GM12878 (cell line): ENCODE measurements around the gene GFOD2. TPM values are rescaled to one million over a fixed set of nuclear protein-coding genes. Genes with fewer than 3 reads are reported as not detected.

Experiments used
- ATAC-seq: fragments of 200-7000 bp; cut with Tn5 transposase; 3 replicates; pipeline ENCODE4 v1.9.1; 2020; ENCODE audit warnings: mild to moderate bottlenecking, moderate library complexity
- BruUV-seq: library from RNA; stranded (reverse); fragments of 400-500 nt; replicated peaks from 2 replicates; lab custom pipeline; 2021; lab: Mats Ljungman, UMichigan
- CTCF ChIA-PET: fragments of 300-600 bp; sonication (Branson Sonifier 250); formaldehyde crosslinking; extraction: SDS; loops from one replicate; lab custom pipeline; 2021; ENCODE audit warnings: inconsistent platforms; lab: Yijun Ruan, JAX
- POLR2A ChIA-PET: fragments of 350-600 bp; formaldehyde crosslinking; extraction: SDS; loops from one replicate; lab custom pipeline; 2021; ENCODE audit warnings: inconsistent platforms; lab: Charles Lee
- RAD21 ChIA-PET: fragments of 300-600 bp; sonication (Branson Sonifier 250); formaldehyde crosslinking; loops from one replicate; lab custom pipeline; 2023; ENCODE audit warnings: antibody characterized with exemption; ENCODE audit not compliant: unreplicated experiment; lab: Charles Lee
- SMC1A ChIA-PET: fragments of 300-600 bp; sonication (Branson Sonifier 250); formaldehyde crosslinking; loops from one replicate; lab custom pipeline; 2023; ENCODE audit not compliant: unreplicated experiment, uncharacterized antibody; lab: Charles Lee
- DNase-seq: peaks from one replicate; pipeline ENCODE4 v3.0.0-alpha.2; 2011; ENCODE audit warnings: low read depth, low spot score
- FAIRE-seq: peaks from 3 replicates; lab custom pipeline; 2011; peaks lifted over from hg19 to GRCh38; lab: Jason Lieb, UNC
- H2AFZ ChIP-seq: 2 replicates; pipeline ENCODE4 v1.6.0; 2011; ENCODE audit warnings: low read depth, low read length, control low read depth; ENCODE audit not compliant: control insufficient read depth
- H3K27ac ChIP-seq: 2 replicates; pipeline ENCODE4 v1.5.1; 2011; ENCODE audit warnings: control low read depth; ENCODE audit not compliant: control insufficient read depth, insufficient read depth
- H3K27me3 ChIP-seq, 2 experiments: replicated peaks in 1 of 2; 2 replicates each; pipeline versions ENCODE4 v1.6.0 to v1.6.1; 2011; ENCODE audit warnings: low read length in 1 of 2; ENCODE audit not compliant: control insufficient read depth in 2 of 2, insufficient read depth in 2 of 2
- H3K36me3 ChIP-seq, 2 experiments: 2 replicates each; pipeline ENCODE4 v1.5.1; 2011; ENCODE audit warnings: low read length in 1 of 2; ENCODE audit not compliant: control insufficient read depth in 2 of 2, insufficient read depth in 2 of 2
- H3K4me1 ChIP-seq: 2 replicates; pipeline ENCODE4 v1.6.1; 2011; ENCODE audit warnings: mild to moderate bottlenecking, low read length, moderate library complexity, mixed read lengths; ENCODE audit not compliant: control insufficient read depth, insufficient read depth
- H3K4me2 ChIP-seq: 2 replicates; pipeline ENCODE4 v1.6.0; 2011; ENCODE audit warnings: control low read depth; ENCODE audit not compliant: control insufficient read depth, insufficient read depth
- H3K4me3 ChIP-seq: fragments of 200-600 bp; sonication (generic); 2 replicates; pipeline ENCODE4 v1.5.1; 2016
- H3K79me2 ChIP-seq: 2 replicates; pipeline ENCODE4 v1.6.0; 2011; ENCODE audit warnings: low read length; ENCODE audit not compliant: control insufficient read depth, insufficient read depth
- H3K9ac ChIP-seq: 2 replicates; pipeline ENCODE4 v1.8.0; 2011; ENCODE audit warnings: low read length, control low read depth, mixed read lengths; ENCODE audit not compliant: control insufficient read depth, insufficient read depth
- H3K9me3 ChIP-seq: replicated peaks from 3 replicates; pipeline ENCODE4 v1.5.1; 2011; ENCODE audit warnings: mild to moderate bottlenecking, low read length; ENCODE audit not compliant: control insufficient read depth, insufficient read depth
- H4K20me1 ChIP-seq: 2 replicates; pipeline ENCODE4 v1.6.0; 2011; ENCODE audit not compliant: control insufficient read depth, insufficient read depth
- STAT3 ChIP-seq: IDR thresholded peaks from 2 replicates; pipeline ENCODE4 v1.6.1; 2011; ENCODE audit warnings: low read depth, low read length, improper control_type of control experiment
- ZZZ3 ChIP-seq: IDR thresholded peaks from 2 replicates; pipeline ENCODE4 v1.6.1; 2011; ENCODE audit warnings: low read depth; ENCODE audit not compliant: control insufficient read depth, insufficient read length
- WGBS: methylation state at CpG from one replicate; pipeline ENCODE4 v1.1.6; 2016; ENCODE audit warnings: low lambda C conversion rate; ENCODE audit not compliant: insufficient replicate concordance, insufficient coverage; ENCODE audit errors: missing lambda C conversion rate; 5-methylcytosine and 5-hydroxymethylcytosine counted together
- in situ Hi-C: fragments of 300-500 bp; cut with MboI; formaldehyde crosslinking; loops from 9 replicates; pipeline ENCODE4 v1.14.3; 2018; ENCODE audit warnings: mixed read lengths
- intact Hi-C: fragments of 100-400 bp; cut with micrococcal nuclease; formaldehyde crosslinking; loops from one replicate; pipeline ENCODE4 v1.14.2; 2022; ENCODE audit not compliant: unreplicated experiment
- polyA plus RNA-seq, 11 experiments: library from polyadenylated mRNA; depleted of rRNA in 4 of 11; unstranded in 6 of 11; stranded (reverse) in 5 of 11; fragments of >200 nt; fragmentation: Nextera tagmentation in 4 of 11; fragmentation: Illumina TruSeq in 1 of 11; extraction: Ambion mirVana in 4 of 11; extraction: Trizol in 1 of 11; gene quantifications; 1 replicate in 1 of 11; 2 replicates in 10 of 11; pipeline versions ENCODE4 v1.2.1 to v1.2.3, GENCODE V29; 2011 to 2016; ENCODE audit warnings: inconsistent platforms in 2 of 11, missing spikeins in 2 of 11, low read depth in 1 of 11
- total RNA-seq, 4 experiments: library from RNA; depleted of rRNA in 3 of 4; stranded (reverse); fragments of >200 nt in 3 of 4; fragmentation: Illumina TruSeq in 1 of 4; extraction: Trizol in 1 of 4; gene quantifications; 2 replicates each; pipeline versions ENCODE4 v1.2.1 to v1.2.3, GENCODE V29; 2013 to 2021
- TF ChIP-seq, protein P1 (sequence below): IDR thresholded peaks from 2 replicates; pipeline ENCODE4 v1.6.1; 2012; ENCODE audit warnings: improper control_type of control experiment, low read depth, low read length; ENCODE audit not compliant: insufficient replicate concordance

The GFOD2 gene
- total and polyA plus RNA-seq, 10 of the 15 experiments (the other 5 are each of a cell fraction or from before 2014, with no cell fraction given): 2.0 to 15.9 (median 12.0) TPM

DNA sequence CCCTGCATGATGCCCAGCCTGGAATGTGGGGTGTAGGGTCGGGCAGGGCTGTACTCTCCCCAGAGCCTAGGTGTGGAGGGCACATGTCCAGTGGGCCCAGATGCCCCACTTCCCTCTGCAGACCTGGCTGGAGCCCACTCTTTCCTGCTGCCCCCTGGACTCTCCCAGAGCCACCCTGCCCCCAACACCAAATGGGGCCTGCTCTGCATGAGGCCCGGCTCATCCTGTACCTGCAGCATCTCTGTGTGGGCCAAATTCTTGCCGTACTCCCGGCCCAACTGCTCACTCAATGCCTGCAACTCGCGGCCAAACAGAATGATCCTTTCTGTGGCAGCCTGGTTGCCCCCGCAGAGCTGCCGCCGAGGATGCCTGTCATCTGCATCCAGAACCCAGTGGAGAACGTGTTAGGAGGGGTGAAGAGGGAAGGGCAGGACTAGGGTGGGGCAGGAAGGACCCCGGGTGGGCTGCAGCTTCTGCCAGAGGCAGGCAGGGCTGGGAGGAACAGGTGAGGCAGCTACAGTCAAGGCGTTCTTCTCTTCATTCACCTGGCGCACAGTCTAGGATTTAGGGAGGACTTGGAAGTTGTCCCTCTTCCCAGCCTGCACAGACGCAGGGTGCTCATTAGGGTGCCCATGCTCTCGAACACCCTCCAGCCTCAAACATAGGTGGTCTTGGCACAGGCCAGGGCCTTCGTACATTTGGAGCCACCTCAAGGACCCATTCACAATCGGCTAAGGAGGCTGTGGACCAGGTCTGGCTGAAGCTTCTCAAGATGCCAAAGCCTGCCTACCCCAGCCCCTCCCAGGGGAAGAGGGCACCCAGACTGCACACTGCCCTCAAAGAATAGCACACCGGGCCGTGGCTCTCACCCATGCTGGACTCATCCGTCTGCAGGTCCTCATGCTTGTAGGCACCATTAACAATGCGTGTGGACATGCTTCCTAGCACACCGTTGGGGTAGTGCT, 8.7 kb upstream of the GFOD2 start:
- Histone ChIP-seq H3K4me2 (no peak overlapping the region), H3K27me3 (no peaks in the 10 kb centered on the region), H3K36me3 (peaks cover 21 to 32% of the 10 kb centered on the region in 2 experiments; a peak in 3 of 4 replicates), H2AFZ (no peak overlapping the region), H4K20me1 (no peaks in the 10 kb centered on the region), H3K9ac (no peak overlapping the region), H3K9me3 (no peaks in the 10 kb centered on the region), H3K4me1 (no peaks in the 10 kb centered on the region), H3K27ac (no peak overlapping the region), H3K79me2 (no peaks in the 10 kb centered on the region), H3K4me3 (no peak overlapping the region)
- FAIRE-seq: no peak
- no peak for DNase-seq
- RAD21 ChIA-PET: no interaction called here
- no TSS peak for BruUV-seq
- no peak for ATAC-seq
- no peak for TF ChIP-seq STAT3
- in situ Hi-C loops: no loop called here
- intact Hi-C loops: no loop called here
- SMC1A ChIA-PET: no interaction called here
- CTCF ChIA-PET: no interaction called here
- POLR2A ChIA-PET: interaction anchor here (2.3 kb wide), 1 partner anchor 8 kb away, joined by 8 read pairs; the partner anchor contains the start of gene GFOD2
- 95% methylated on average over 22 of the region's 22 CpGs for WGBS

DNA sequence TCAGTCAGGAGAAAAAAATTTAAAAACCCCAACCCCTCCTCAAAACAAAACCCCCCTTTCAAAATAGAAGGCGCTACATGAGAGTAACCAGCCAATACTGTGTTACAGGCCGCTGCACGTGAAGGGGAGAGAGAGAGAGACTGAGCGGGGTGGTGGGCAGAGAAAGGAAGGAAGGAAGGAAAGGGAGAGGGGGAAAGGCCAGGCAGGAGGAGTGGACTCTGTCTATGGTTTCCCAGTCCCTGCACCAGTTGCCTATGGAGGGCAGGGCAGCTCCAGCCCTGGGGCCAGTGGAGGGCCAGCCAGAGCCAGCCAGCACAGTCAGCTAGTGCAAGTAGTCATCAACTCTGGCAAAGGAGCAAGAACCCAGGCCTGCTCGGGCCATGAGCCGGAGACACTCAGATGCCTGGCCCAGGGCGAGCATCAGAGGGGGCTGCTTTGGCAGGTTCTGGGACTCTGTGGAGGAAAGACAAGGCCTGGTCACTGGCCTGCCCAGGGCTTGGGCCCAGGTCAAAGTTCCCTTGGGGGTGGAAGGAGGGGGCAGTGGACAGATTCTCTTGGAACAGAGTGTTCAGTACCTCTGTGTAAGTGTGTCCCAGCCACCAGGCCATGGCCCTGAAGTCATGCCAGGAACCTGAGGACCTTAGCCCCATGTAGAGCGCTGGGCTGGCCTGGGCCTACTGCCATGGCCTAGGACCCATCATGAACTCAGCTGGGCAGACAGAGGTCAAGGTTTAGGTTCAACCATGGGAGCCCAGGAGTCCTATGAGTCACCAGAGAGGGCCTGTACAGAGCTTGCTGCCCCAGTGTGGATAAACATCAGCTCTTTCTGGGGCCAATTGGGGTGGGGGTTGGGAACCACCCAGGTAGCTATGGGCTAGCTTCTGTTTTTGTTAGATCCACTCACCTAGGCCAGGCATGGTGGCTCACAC, 7.3 kb upstream of the GFOD2 start:
- Histone ChIP-seq H3K27ac (no peak overlapping the region), H3K4me1 (no peaks in the 10 kb centered on the region), H3K79me2 (no peaks in the 10 kb centered on the region), H3K27me3 (no peaks in the 10 kb centered on the region), H3K9me3 (no peaks in the 10 kb centered on the region), H3K4me2 (no peak overlapping the region), H3K4me3 (no peak overlapping the region), H4K20me1 (no peaks in the 10 kb centered on the region), H2AFZ (no peak overlapping the region), H3K36me3 (peaks cover 14 to 30% of the 10 kb centered on the region in 2 experiments; a peak in 3 of 4 replicates), H3K9ac (no peak overlapping the region)
- intact Hi-C loops: no loop called here
- BruUV-seq: no TSS peak
- CTCF ChIA-PET: no interaction called here
- no peak for ATAC-seq
- over 99% methylated on average over 8 of the region's 8 CpGs for WGBS
- POLR2A ChIA-PET: interaction anchor here (0.9 kb wide), 1 partner anchor 60 kb away, joined by 3 read pairs; no protein-coding TSS in a partner anchor
- in situ Hi-C loops: no loop called here
- SMC1A ChIA-PET: no interaction called here
- no peak for DNase-seq
- RAD21 ChIA-PET: no interaction called here
- no peak for FAIRE-seq
- no peak for TF ChIP-seq ZZZ3
- TF ChIP-seq, protein P1, sequence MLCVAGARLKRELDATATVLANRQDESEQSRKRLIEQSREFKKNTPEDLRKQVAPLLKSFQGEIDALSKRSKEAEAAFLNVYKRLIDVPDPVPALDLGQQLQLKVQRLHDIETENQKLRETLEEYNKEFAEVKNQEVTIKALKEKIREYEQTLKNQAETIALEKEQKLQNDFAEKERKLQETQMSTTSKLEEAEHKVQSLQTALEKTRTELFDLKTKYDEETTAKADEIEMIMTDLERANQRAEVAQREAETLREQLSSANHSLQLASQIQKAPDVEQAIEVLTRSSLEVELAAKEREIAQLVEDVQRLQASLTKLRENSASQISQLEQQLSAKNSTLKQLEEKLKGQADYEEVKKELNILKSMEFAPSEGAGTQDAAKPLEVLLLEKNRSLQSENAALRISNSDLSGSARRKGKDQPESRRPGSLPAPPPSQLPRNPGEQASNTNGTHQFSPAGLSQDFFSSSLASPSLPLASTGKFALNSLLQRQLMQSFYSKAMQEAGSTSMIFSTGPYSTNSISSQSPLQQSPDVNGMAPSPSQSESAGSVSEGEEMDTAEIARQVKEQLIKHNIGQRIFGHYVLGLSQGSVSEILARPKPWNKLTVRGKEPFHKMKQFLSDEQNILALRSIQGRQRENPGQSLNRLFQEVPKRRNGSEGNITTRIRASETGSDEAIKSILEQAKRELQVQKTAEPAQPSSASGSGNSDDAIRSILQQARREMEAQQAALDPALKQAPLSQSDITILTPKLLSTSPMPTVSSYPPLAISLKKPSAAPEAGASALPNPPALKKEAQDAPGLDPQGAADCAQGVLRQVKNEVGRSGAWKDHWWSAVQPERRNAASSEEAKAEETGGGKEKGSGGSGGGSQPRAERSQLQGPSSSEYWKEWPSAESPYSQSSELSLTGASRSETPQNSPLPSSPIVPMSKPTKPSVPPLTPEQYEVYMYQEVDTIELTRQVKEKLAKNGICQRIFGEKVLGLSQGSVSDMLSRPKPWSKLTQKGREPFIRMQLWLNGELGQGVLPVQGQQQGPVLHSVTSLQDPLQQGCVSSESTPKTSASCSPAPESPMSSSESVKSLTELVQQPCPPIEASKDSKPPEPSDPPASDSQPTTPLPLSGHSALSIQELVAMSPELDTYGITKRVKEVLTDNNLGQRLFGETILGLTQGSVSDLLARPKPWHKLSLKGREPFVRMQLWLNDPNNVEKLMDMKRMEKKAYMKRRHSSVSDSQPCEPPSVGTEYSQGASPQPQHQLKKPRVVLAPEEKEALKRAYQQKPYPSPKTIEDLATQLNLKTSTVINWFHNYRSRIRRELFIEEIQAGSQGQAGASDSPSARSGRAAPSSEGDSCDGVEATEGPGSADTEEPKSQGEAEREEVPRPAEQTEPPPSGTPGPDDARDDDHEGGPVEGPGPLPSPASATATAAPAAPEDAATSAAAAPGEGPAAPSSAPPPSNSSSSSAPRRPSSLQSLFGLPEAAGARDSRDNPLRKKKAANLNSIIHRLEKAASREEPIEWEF: no peak
